SK-N-SH (cell line): Measurements from ENCODE around the gene LURAP1L. TPM values are rescaled to one million over a fixed set of nuclear protein-coding genes. Genes with fewer than 3 reads are reported as not detected.

Source experiments
- CTCF ChIA-PET: fragments of 300-600, 350-600 bp; formaldehyde crosslinking; extraction: SDS; loops from one replicate; lab custom pipeline; 2021; lab: Yijun Ruan, JAX
- POLR2A ChIA-PET: fragments of 350-600 bp; sonication (Branson Sonifier 250); formaldehyde crosslinking; extraction: SDS; loops from one replicate; lab custom pipeline; 2020; ENCODE audit warnings: antibody characterized with exemption, inconsistent platforms; lab: Yijun Ruan, JAX
- DNase-seq: peaks from one replicate; pipeline ENCODE4 v3.0.0; 2012
- H2AFZ ChIP-seq: fragments of 200-600 bp; sonication (generic); 2 replicates; pipeline ENCODE4 v1.8.1; 2016; ENCODE audit warnings: antibody characterized with exemption, mild to moderate bottlenecking, low read depth
- H3F3A ChIP-seq: fragments of 200-600 bp; sonication (generic); replicated peaks from 2 replicates; pipeline ENCODE3; 2016; ENCODE audit warnings: antibody characterized with exemption, mild to moderate bottlenecking; ENCODE audit not compliant: insufficient read depth
- H3K27ac ChIP-seq, 2 experiments: fragments of 200-500 bp in 1 of 2; fragments of 200-600 bp in 1 of 2; sonication (Bioruptor generic) in 1 of 2; sonication (generic), shearing (Covaris generic) in 1 of 2; 2 replicates each; pipeline versions ENCODE4 v1.5.1 to v1.6.1; 2014 to 2016; ENCODE audit warnings: low read depth in 2 of 2, inconsistent platforms in 1 of 2, low read length in 1 of 2, mild to moderate bottlenecking in 1 of 2, mixed read lengths in 1 of 2
- H3K27me3 ChIP-seq: fragments of 200-600 bp; sonication (generic), shearing (Covaris generic); 2 replicates; pipeline ENCODE4 v1.6.1; 2016; ENCODE audit warnings: mixed run types; ENCODE audit not compliant: insufficient read depth
- H3K36me3 ChIP-seq, 2 experiments: fragments of 200-500 bp in 1 of 2; fragments of 200-600 bp in 1 of 2; sonication (Bioruptor generic) in 1 of 2; sonication (generic) in 1 of 2; replicated peaks in 1 of 2; 2 replicates each; pipeline versions ENCODE3 to v1.5.1; 2014 to 2016; ENCODE audit warnings: low read length in 1 of 2, mild to moderate bottlenecking in 1 of 2; ENCODE audit not compliant: insufficient read depth in 2 of 2, control insufficient read depth in 1 of 2
- H3K4me1 ChIP-seq, 2 experiments: fragments of 200-500 bp in 1 of 2; fragments of 200-600 bp in 1 of 2; sonication (Bioruptor generic) in 1 of 2; sonication (generic), shearing (Covaris generic) in 1 of 2; 2 replicates each; pipeline versions ENCODE4 v1.5.1 to v1.6.1; 2014 to 2016; ENCODE audit warnings: low read depth in 1 of 2, low read length in 1 of 2, mixed run types in 1 of 2; ENCODE audit not compliant: insufficient read depth in 2 of 2, control insufficient read depth in 1 of 2
- H3K4me2 ChIP-seq: fragments of 200-600 bp; sonication (generic), shearing (Covaris generic); 2 replicates; pipeline ENCODE4 v1.6.1; 2017; ENCODE audit warnings: mixed run types
- H3K4me3 ChIP-seq, 2 experiments: fragments of 200-500 bp in 1 of 2; fragments of 200-600 bp in 1 of 2; sonication (Bioruptor generic) in 1 of 2; sonication (generic), shearing (Covaris generic) in 1 of 2; 2 replicates each; pipeline versions ENCODE4 v1.5.1 to v1.8.1; 2014 to 2016; ENCODE audit warnings: low read depth in 2 of 2, inconsistent platforms in 1 of 2, low read length in 1 of 2, mild to moderate bottlenecking in 1 of 2, mixed read lengths in 1 of 2, moderate library complexity in 1 of 2
- H3K79me2 ChIP-seq: fragments of 200-600 bp; sonication (generic); 2 replicates; pipeline ENCODE4 v1.8.1; 2017; ENCODE audit warnings: mild to moderate bottlenecking; ENCODE audit not compliant: insufficient read depth
- H3K9ac ChIP-seq: fragments of 200-600 bp; sonication (generic); 2 replicates; pipeline ENCODE4 v1.6.1; 2017; ENCODE audit warnings: mixed run types
- H3K9me2 ChIP-seq: fragments of 200-600 bp; sonication (generic); 2 replicates; pipeline ENCODE4 v1.6.1; 2017; ENCODE audit warnings: mixed run types
- H3K9me3 ChIP-seq: fragments of 200-600 bp; sonication (generic); 2 replicates; pipeline ENCODE4 v1.6.1; 2017; ENCODE audit warnings: mixed run types, mild to moderate bottlenecking, moderate library complexity
- H4K20me1 ChIP-seq: fragments of 200-600 bp; sonication (generic); 2 replicates; pipeline ENCODE4 v1.6.1; 2017; ENCODE audit warnings: mild to moderate bottlenecking, mixed run types; ENCODE audit not compliant: insufficient read depth
- CHD2 ChIP-seq: fragments of 150-350 bp; IDR thresholded peaks from 2 replicates; pipeline ENCODE4 v1.6.1; 2018; ENCODE audit warnings: low read length; ENCODE audit not compliant: partially characterized antibody
- MEF2A ChIP-seq: IDR thresholded peaks from 2 replicates; pipeline ENCODE4 v1.4.0; 2012; ENCODE audit warnings: low read depth, borderline replicate concordance
- MXI1 ChIP-seq: IDR thresholded peaks from 2 replicates; pipeline ENCODE4 v1.6.1; 2012; ENCODE audit warnings: mild to moderate bottlenecking, low read depth, low read length, improper control_type of control experiment
- NFIC ChIP-seq: IDR thresholded peaks from 2 replicates; pipeline ENCODE4 v1.4.0; 2012; ENCODE audit warnings: borderline replicate concordance
- POLR2AphosphoS5 ChIP-seq: IDR thresholded peaks from 2 replicates; pipeline ENCODE4 v1.6.1; 2012; ENCODE audit warnings: low read depth, low read length
- RXRA ChIP-seq: IDR thresholded peaks from 2 replicates; pipeline ENCODE4 v1.4.0; 2012; ENCODE audit warnings: low read depth, mild to moderate bottlenecking, borderline replicate concordance
- SIN3A ChIP-seq: IDR thresholded peaks from 2 replicates; pipeline ENCODE4 v1.6.1; 2012; ENCODE audit warnings: low read depth, mild to moderate bottlenecking, low read length, moderate library complexity, borderline replicate concordance
- SMC3 ChIP-seq: IDR thresholded peaks from 2 replicates; pipeline ENCODE4 v1.6.1; 2012; ENCODE audit warnings: low read depth, low read length, improper control_type of control experiment
- TCF12 ChIP-seq: IDR thresholded peaks from 2 replicates; pipeline ENCODE4 v1.4.0; 2012
- whole genome bisulfite sequencing: methylation state at CpG from one replicate; pipeline ENCODE4 v1.1.6; 2017; ENCODE audit warnings: low lambda C conversion rate; 5-methylcytosine and 5-hydroxymethylcytosine counted together
- polyA plus RNA-seq, 3 experiments: library from polyadenylated mRNA; depleted of rRNA; stranded (reverse); fragments of >200 nt; gene quantifications; 2 replicates each; pipeline ENCODE4 v1.2.3, GENCODE V29; 2012
- TF ChIP-seq, protein P1 (sequence below): IDR thresholded peaks from 2 replicates; pipeline ENCODE4; 2012
- TF ChIP-seq, protein P2 (sequence below): IDR thresholded peaks from 2 replicates; pipeline ENCODE4 v1.4.0; 2012; ENCODE audit warnings: low read depth, borderline replicate concordance
- TF ChIP-seq, protein P3 (sequence below): IDR thresholded peaks from 2 replicates; pipeline ENCODE4 v1.4.0; 2012; ENCODE audit warnings: low read depth, borderline replicate concordance
- TF ChIP-seq, protein P4 (sequence below): IDR thresholded peaks from 2 replicates; pipeline ENCODE4 v1.4.0; 2012; ENCODE audit warnings: low read depth

Gene LURAP1L
- polyA plus RNA-seq, 1 of the 3 experiments (the other 2 are of a cell fraction): 3.4 TPM

DNA sequence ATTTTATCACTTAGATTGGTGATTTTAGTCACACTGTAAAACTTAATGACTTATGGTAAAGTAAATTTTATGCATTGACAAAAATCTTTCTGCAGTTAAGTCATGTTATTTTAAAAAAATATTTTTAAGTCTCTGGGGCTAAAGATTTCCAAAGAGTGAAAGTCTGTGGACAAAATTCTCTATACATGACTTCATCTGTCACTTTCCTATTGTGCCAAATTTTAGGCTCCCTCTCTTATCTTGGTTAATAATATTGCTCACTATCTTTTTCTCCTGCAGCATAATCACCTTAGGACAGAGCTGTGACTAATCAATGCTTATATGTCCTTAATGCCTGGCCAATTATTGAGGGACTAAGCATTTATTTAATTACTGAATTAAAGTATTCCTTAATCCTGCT is 15.2 kb downstream of the LURAP1L start:
- Histone ChIP-seq H2AFZ (no peak overlapping the region), H3K9ac (no peak overlapping the region), H4K20me1 (no peaks in the 10 kb centered on the region), H3K79me2 (no peaks in the 10 kb centered on the region), H3K4me2 (no peak overlapping the region), H3F3A (no peaks in the 10 kb centered on the region), H3K4me1 (no peaks in the 10 kb centered on the region; a peak in 2 of 4 replicates), H3K27me3 (no peaks in the 10 kb centered on the region), H3K36me3 (no peaks in the 10 kb centered on the region), H3K9me3 (no peaks in the 10 kb centered on the region), H3K27ac (no peak overlapping the region), H3K4me3 (no peak overlapping the region), H3K9me2 (no peaks in the 10 kb centered on the region)
- ChIA-PET POLR2A (no interaction called here), CTCF (no interaction called here)
- TF ChIP-seq, protein P1, sequence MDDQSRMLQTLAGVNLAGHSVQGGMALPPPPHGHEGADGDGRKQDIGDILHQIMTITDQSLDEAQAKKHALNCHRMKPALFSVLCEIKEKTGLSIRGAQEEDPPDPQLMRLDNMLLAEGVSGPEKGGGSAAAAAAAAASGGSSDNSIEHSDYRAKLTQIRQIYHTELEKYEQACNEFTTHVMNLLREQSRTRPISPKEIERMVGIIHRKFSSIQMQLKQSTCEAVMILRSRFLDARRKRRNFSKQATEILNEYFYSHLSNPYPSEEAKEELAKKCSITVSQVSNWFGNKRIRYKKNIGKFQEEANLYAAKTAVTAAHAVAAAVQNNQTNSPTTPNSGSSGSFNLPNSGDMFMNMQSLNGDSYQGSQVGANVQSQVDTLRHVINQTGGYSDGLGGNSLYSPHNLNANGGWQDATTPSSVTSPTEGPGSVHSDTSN: no peak
- no peak for TF ChIP-seq NFIC
- no peak for TF ChIP-seq SIN3A
- TF ChIP-seq, protein P2, sequence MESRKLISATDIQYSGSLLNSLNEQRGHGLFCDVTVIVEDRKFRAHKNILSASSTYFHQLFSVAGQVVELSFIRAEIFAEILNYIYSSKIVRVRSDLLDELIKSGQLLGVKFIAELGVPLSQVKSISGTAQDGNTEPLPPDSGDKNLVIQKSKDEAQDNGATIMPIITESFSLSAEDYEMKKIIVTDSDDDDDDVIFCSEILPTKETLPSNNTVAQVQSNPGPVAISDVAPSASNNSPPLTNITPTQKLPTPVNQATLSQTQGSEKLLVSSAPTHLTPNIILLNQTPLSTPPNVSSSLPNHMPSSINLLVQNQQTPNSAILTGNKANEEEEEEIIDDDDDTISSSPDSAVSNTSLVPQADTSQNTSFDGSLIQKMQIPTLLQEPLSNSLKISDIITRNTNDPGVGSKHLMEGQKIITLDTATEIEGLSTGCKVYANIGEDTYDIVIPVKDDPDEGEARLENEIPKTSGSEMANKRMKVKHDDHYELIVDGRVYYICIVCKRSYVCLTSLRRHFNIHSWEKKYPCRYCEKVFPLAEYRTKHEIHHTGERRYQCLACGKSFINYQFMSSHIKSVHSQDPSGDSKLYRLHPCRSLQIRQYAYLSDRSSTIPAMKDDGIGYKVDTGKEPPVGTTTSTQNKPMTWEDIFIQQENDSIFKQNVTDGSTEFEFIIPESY: no peak
- TF ChIP-seq, protein P3, sequence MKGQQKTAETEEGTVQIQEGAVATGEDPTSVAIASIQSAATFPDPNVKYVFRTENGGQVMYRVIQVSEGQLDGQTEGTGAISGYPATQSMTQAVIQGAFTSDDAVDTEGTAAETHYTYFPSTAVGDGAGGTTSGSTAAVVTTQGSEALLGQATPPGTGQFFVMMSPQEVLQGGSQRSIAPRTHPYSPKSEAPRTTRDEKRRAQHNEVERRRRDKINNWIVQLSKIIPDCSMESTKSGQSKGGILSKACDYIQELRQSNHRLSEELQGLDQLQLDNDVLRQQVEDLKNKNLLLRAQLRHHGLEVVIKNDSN: no peak
- no peak for TF ChIP-seq MEF2A
- no peak for TF ChIP-seq CHD2
- TF ChIP-seq POLR2AphosphoS5: no peak
- no peak for TF ChIP-seq MXI1
- TF ChIP-seq TCF12: no peak
- DNase-seq: no peak

DNA sequence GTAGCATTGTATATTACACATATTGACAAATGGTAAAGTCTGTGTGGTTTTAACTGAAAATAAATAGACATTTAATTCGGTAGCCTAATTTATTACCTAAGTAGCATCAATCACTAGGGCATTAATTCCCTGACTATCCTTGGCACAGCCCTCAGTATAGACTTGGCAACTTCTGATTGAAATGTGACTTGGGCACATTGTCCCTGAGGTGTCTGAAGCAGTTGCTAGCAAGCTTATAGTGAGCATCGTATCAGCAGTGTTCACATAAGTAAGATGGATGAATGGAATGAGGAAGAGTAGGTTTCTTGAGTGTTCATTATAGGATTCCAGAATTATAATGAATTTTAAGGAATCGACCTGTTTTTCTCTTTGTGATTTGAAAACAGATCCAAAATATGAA is 16.1 kb downstream of the LURAP1L start:
- Histone ChIP-seq H3F3A (no peaks in the 10 kb centered on the region), H3K9me2 (no peaks in the 10 kb centered on the region), H3K27me3 (no peaks in the 10 kb centered on the region), H2AFZ (no peak overlapping the region), H3K4me1 (no peaks in the 10 kb centered on the region; a peak in 1 of 4 replicates), H3K9me3 (no peaks in the 10 kb centered on the region), H3K9ac (no peak overlapping the region), H3K36me3 (no peaks in the 10 kb centered on the region), H3K4me2 (no peak overlapping the region), H4K20me1 (no peaks in the 10 kb centered on the region), H3K4me3 (no peak overlapping the region), H3K27ac (no peak overlapping the region), H3K79me2 (no peaks in the 10 kb centered on the region)
- ChIA-PET POLR2A (no interaction called here), CTCF (interaction anchor here (1.6 kb wide), 1 partner anchor 15 kb away, joined by 6 read pairs; no protein-coding TSS in a partner anchor)
- no peak for DNase-seq
- TF ChIP-seq RXRA (no peak), SMC3 (no peak), CHD2 (no peak)
- TF ChIP-seq, protein P4, sequence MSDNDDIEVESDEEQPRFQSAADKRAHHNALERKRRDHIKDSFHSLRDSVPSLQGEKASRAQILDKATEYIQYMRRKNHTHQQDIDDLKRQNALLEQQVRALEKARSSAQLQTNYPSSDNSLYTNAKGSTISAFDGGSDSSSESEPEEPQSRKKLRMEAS: no peak
- WGBS: 83% methylated on average over 3 of the region's 3 CpGs
